ENCODE data around the gene VWA5B1.

Gene VWA5B1

GRCh38 chr1:20298626-20299025, 8.0 kb downstream of the VWA5B1 start:
- no peak for TF ChIP-seq CTCF (IDR thresholded peaks at IDR 0.05; ENCODE audit: low read depth, low read length)
- DNase-seq (ENCODE audit: extremely low read depth, low read depth), result no peak

GRCh38 chr1:20301463-20302107, 10.9 kb downstream of the VWA5B1 start:
- TF ChIP-seq CTCF (IDR thresholded peaks at IDR 0.05; ENCODE audit: low read depth, low read length), result no peak
- DNase-seq (ENCODE audit: extremely low read depth, low read depth), result no peak

- TF ChIP-seq CTCF (IDR thresholded peaks at IDR 0.05; ENCODE audit: low read depth, low read length), result no peak
- DNase-seq (ENCODE audit: extremely low read depth, low read depth), result no peak
These were observed 11.4 kb downstream of the VWA5B1 start for GRCh38 chr1:20302108-20302471.

- no peak for DNase-seq (ENCODE audit: extremely low read depth, low read depth)
- no peak for TF ChIP-seq CTCF (IDR thresholded peaks at IDR 0.05; ENCODE audit: low read depth, low read length)
These were observed 16.4 kb downstream of the VWA5B1 start for GRCh38 chr1:20307026-20307425.

- no peak for DNase-seq (ENCODE audit: extremely low read depth, low read depth)
- no peak for TF ChIP-seq CTCF (IDR thresholded peaks at IDR 0.05; ENCODE audit: low read depth, low read length)
These were observed 17.9 kb downstream of the VWA5B1 start for GRCh38 chr1:20308569-20308968.

GRCh38 chr1:20311289-20311688, 20.6 kb downstream of the VWA5B1 start:
- TF ChIP-seq CTCF (IDR thresholded peaks at IDR 0.05; ENCODE audit: low read depth, low read length), result no peak
- no peak for DNase-seq (ENCODE audit: extremely low read depth, low read depth)

GRCh38 chr1:20312310-20312709, 21.6 kb downstream of the VWA5B1 start:
- no peak for TF ChIP-seq CTCF (IDR thresholded peaks at IDR 0.05; ENCODE audit: low read depth, low read length)

More at GRCh38 chr1:20312310-20312709, 21.6 kb downstream of the VWA5B1 start:
- no peak for DNase-seq (ENCODE audit: extremely low read depth, low read depth)

Measured in AG09319 (cell line).